ENCODE measurements around the gene CD14. TPM values are rescaled to one million over a fixed set of nuclear protein-coding genes. Genes with fewer than 3 reads are reported as not detected.

CD14 gene
- total RNA-seq, 6 experiments from 2014 or later, result 0.84 to 1.9 (median 1.3) TPM

GRCh38 chr5:140591747-140592372 lies 41.1 kb downstream of the CD14 start:
- no peak for TF ChIP-seq CTCF (IDR thresholded peaks at IDR 0.05)
- Mint-ChIP-seq H3K9me3 (no peaks in the 10 kb centered on the region), H3K36me3 (ENCODE audit: low read depth) (no peaks in the 10 kb centered on the region), H3K4me3 (peak overlapping the region; percentile 13; the same call in 1 of the 2 replicates), H3K4me1 (ENCODE audit: low read depth) (peaks cover 38% of the 10 kb centered on the region), H3K27ac (0 out of 2 replicates have a peak overlapping the region, but pooled peaks have one; percentile 12), H3K27me3 (ENCODE audit: insufficient read depth) (peaks cover 2% of the 10 kb centered on the region)
- DNase-seq, result peak; percentile 59

- DNase-seq, result no peak
- H3K27me3 Mint-ChIP-seq (ENCODE audit: insufficient read depth), result peaks cover 2% of the 10 kb centered on the region
- no peak for TF ChIP-seq CTCF (IDR thresholded peaks at IDR 0.05)
These were observed 42.1 kb downstream of the CD14 start for GRCh38 chr5:140590861-140591260.

DNA sequence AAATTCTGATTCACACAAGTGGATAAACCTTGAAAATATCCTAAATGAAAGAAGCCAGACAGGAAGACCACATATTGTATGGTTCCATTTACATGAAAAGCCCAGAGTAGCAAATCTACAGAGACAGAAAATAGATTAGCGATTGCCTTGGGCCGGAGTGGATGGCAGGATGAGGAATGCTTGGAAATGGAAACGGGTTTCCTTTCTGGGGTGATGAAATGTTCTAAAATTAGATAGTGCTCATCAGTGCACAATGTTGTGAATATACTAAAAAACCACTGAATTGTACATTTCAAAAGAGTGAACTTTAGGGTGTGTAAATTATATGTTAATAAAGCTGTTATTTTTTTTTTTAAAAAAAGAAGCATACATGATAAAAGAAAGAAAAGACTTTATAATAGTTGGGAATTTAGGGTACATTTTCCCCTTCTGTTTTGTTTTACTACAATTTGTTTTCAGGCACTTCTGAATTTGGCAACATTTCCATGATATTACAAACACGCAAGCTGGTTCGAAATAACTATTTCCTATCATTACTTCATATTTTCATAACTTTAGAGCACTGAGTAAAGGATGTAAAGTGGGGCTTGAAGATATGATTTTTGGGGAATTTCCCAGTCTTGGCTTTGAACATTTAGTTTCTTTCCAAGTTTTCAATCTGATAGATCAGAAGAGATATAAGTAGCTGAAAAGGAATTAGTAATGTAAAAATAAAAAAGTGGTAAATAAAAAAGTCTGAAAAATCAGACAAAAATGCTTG lies 44.5 kb downstream of the CD14 start:
- Mint-ChIP-seq H3K9me3 (peaks cover 2% of the 10 kb centered on the region), H3K4me3 (no peak overlapping the region; the same call in 1 of the 2 replicates), H3K27me3 (ENCODE audit: insufficient read depth) (peaks cover 2% of the 10 kb centered on the region), H3K4me1 (ENCODE audit: low read depth) (peaks cover 38% of the 10 kb centered on the region), H3K27ac (peak overlapping the region; percentile 7; the same call in 1 of the 2 replicates), H3K36me3 (ENCODE audit: low read depth) (0 out of 2 replicates have a peak, but pooled peaks cover 6% of the 10 kb centered on the region)
- peak; percentile 23 for DNase-seq
- no peak for TF ChIP-seq CTCF (IDR thresholded peaks at IDR 0.05)

More at GRCh38 chr5:140590861-140591260, 42.1 kb downstream of the CD14 start:
- Mint-ChIP-seq H3K4me1 (ENCODE audit: low read depth) (peaks cover 38% of the 10 kb centered on the region), H3K9me3 (no peaks in the 10 kb centered on the region), H3K4me3 (no peak overlapping the region), H3K36me3 (ENCODE audit: low read depth) (no peaks in the 10 kb centered on the region), H3K27ac (no peak overlapping the region)

DNA sequence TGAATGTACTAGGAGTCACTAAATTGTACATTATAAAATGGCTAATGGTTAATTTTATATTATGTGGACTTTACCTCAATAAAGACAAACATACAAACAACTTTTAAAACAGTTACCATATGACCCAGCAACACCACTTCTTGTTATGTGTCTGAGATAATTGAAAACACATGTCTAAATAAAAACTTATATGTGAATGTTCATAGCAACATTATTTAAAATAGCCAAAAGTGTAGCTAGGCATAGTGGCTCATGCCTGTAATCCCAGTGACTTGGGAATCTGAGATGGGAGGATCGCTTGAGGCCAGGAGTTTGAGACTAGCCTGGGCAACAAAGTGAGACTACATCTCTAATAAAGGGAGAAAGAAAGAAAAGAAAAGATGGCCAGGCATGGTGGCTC lies 45.5 kb downstream of the CD14 start:
- no peak for DNase-seq
- Mint-ChIP-seq H3K27me3 (ENCODE audit: insufficient read depth) (peaks cover 2% of the 10 kb centered on the region), H3K4me3 (no peak overlapping the region), H3K4me1 (ENCODE audit: low read depth) (peaks cover 38% of the 10 kb centered on the region), H3K27ac (peak overlapping the region; percentile 45; the same call in 1 of the 2 replicates), H3K9me3 (peaks cover 12% of the 10 kb centered on the region), H3K36me3 (ENCODE audit: low read depth) (0 out of 2 replicates have a peak, but pooled peaks cover 9% of the 10 kb centered on the region)
- TF ChIP-seq CTCF (IDR thresholded peaks at IDR 0.05), result no peak

Small RNAs within 50 kb of the gene (microRNA-seq; reads per million reads assigned to microRNA genes)
- gene MIR3655, result not detected

Other genes with a start within 250 kb of the CD14 start
- 10 to 100 TPM; 35.4 to 49.7 (median 41.5) TPM for gene ANKHD1, start 231.3 kb downstream of the CD14 start, total RNA-seq (2021; fragmentation: NEBNext Ultra II Directional; extraction: Animal tissue kit (Norgen Biotek cat#: 25700))
- 1 to 10 TPM; 1.8 to 4.0 (median 2.9) TPM for gene EIF4EBP3, start 85.5 kb downstream of the CD14 start, total RNA-seq (2021; fragmentation: NEBNext Ultra II Directional; extraction: Animal tissue kit (Norgen Biotek cat#: 25700))
- 10 to 100 TPM; 50.0 to 62.3 (median 59.4) TPM for gene SRA1, start 75.7 kb downstream of the CD14 start, total RNA-seq (2021; fragmentation: NEBNext Ultra II Directional; extraction: Animal tissue kit (Norgen Biotek cat#: 25700))
- 10 to 100 TPM; 11.0 to 13.0 (median 11.7) TPM for gene APBB3, start 68.6 kb downstream of the CD14 start, total RNA-seq (2021; fragmentation: NEBNext Ultra II Directional; extraction: Animal tissue kit (Norgen Biotek cat#: 25700))
- gene SLC35A4, start 68.3 kb downstream of the CD14 start, total RNA-seq (2021; fragmentation: NEBNext Ultra II Directional; extraction: Animal tissue kit (Norgen Biotek cat#: 25700)), result 10 to 100 TPM; 64.1 to 72.8 (median 71.2) TPM
- 1 to 10 TPM; 3.6 to 7.2 (median 6.1) TPM for gene TMCO6, start 6.3 kb upstream of the CD14 start, total RNA-seq (2021; fragmentation: NEBNext Ultra II Directional; extraction: Animal tissue kit (Norgen Biotek cat#: 25700))
- gene NDUFA2, start 14.5 kb upstream of the CD14 start, total RNA-seq (2021; fragmentation: NEBNext Ultra II Directional; extraction: Animal tissue kit (Norgen Biotek cat#: 25700)), result 10 to 100 TPM; 60.5 to 73.9 (median 67.0) TPM
- 100 to 1,000 TPM in 4 of 6 experiments, 10 to 100 TPM in 2; 83.3 to 116 (median 109) TPM for gene IK, start 14.7 kb upstream of the CD14 start, total RNA-seq (2021; fragmentation: NEBNext Ultra II Directional; extraction: Animal tissue kit (Norgen Biotek cat#: 25700))
- gene WDR55, start 31.7 kb upstream of the CD14 start, total RNA-seq (2021; fragmentation: NEBNext Ultra II Directional; extraction: Animal tissue kit (Norgen Biotek cat#: 25700)), result 10 to 100 TPM; 23.7 to 28.3 (median 25.8) TPM
- under 1 TPM; 0.26 to 0.59 (median 0.41) TPM for gene DND1, start 40.4 kb upstream of the CD14 start, total RNA-seq (2021; fragmentation: NEBNext Ultra II Directional; extraction: Animal tissue kit (Norgen Biotek cat#: 25700))
- 100 to 1,000 TPM in 1 of 6 experiments, 10 to 100 TPM in 5; 89.1 to 102 (median 96.8) TPM for gene HARS1, start 58.2 kb upstream of the CD14 start, total RNA-seq (2021; fragmentation: NEBNext Ultra II Directional; extraction: Animal tissue kit (Norgen Biotek cat#: 25700))
- gene HARS2, start 58.3 kb upstream of the CD14 start, total RNA-seq (2021; fragmentation: NEBNext Ultra II Directional; extraction: Animal tissue kit (Norgen Biotek cat#: 25700)), result 10 to 100 TPM; 22.1 to 23.5 (median 22.9) TPM
- 10 to 100 TPM; 59.1 to 68.5 (median 63.8) TPM for gene ZMAT2, start 67.3 kb upstream of the CD14 start, total RNA-seq (2021; fragmentation: NEBNext Ultra II Directional; extraction: Animal tissue kit (Norgen Biotek cat#: 25700))
- under 1 TPM; 0.09 to 0.22 (median 0.14) TPM for gene PCDHA1, start 153.0 kb upstream of the CD14 start, total RNA-seq (2021; fragmentation: NEBNext Ultra II Directional; extraction: Animal tissue kit (Norgen Biotek cat#: 25700))
- under 1 TPM in 1 of 6 experiments, not detected in 5; 0.13 TPM for gene PCDHA2, start 161.7 kb upstream of the CD14 start, total RNA-seq (2021; fragmentation: NEBNext Ultra II Directional; extraction: Animal tissue kit (Norgen Biotek cat#: 25700))
- under 1 TPM in 1 of 6 experiments, not detected in 5; 0.05 TPM for gene PCDHA3, start 167.9 kb upstream of the CD14 start, total RNA-seq (2021; fragmentation: NEBNext Ultra II Directional; extraction: Animal tissue kit (Norgen Biotek cat#: 25700))
- gene PCDHA4, start 173.9 kb upstream of the CD14 start, total RNA-seq (2021; fragmentation: NEBNext Ultra II Directional; extraction: Animal tissue kit (Norgen Biotek cat#: 25700)), result under 1 TPM in 1 of 6 experiments, not detected in 5; 0.05 TPM
- gene PCDHA5, start 188.4 kb upstream of the CD14 start, total RNA-seq (2021; fragmentation: NEBNext Ultra II Directional; extraction: Animal tissue kit (Norgen Biotek cat#: 25700)), result not detected
- under 1 TPM in 3 of 6 experiments, not detected in 3; 0.07 to 0.09 (median 0.08) TPM for gene PCDHA6, start 194.8 kb upstream of the CD14 start, total RNA-seq (2021; fragmentation: NEBNext Ultra II Directional; extraction: Animal tissue kit (Norgen Biotek cat#: 25700))
- under 1 TPM; 0.09 to 0.26 (median 0.20) TPM for gene PCDHA7, start 201.1 kb upstream of the CD14 start, total RNA-seq (2021; fragmentation: NEBNext Ultra II Directional; extraction: Animal tissue kit (Norgen Biotek cat#: 25700))
- gene PCDHA8, start 208.0 kb upstream of the CD14 start, total RNA-seq (2021; fragmentation: NEBNext Ultra II Directional; extraction: Animal tissue kit (Norgen Biotek cat#: 25700)), result under 1 TPM in 2 of 6 experiments, not detected in 4; 0.05 to 0.12 TPM
- gene PCDHA9, start 215.2 kb upstream of the CD14 start, total RNA-seq (2021; fragmentation: NEBNext Ultra II Directional; extraction: Animal tissue kit (Norgen Biotek cat#: 25700)), result under 1 TPM in 1 of 6 experiments, not detected in 5; 0.03 TPM
- gene PCDHA10, start 222.7 kb upstream of the CD14 start, total RNA-seq (2021; fragmentation: NEBNext Ultra II Directional; extraction: Animal tissue kit (Norgen Biotek cat#: 25700)), result not detected
- gene PCDHA11, start 235.8 kb upstream of the CD14 start, total RNA-seq (2021; fragmentation: NEBNext Ultra II Directional; extraction: Animal tissue kit (Norgen Biotek cat#: 25700)), result under 1 TPM in 4 of 6 experiments, not detected in 2; 0.07 to 0.14 (median 0.11) TPM
- gene PCDHA12, start 242.1 kb upstream of the CD14 start, total RNA-seq (2021; fragmentation: NEBNext Ultra II Directional; extraction: Animal tissue kit (Norgen Biotek cat#: 25700)), result under 1 TPM in 5 of 6 experiments, not detected in 1; 0.09 to 0.34 (median 0.20) TPM
- not detected for gene PCDHA13, start 248.9 kb upstream of the CD14 start, total RNA-seq (2021; fragmentation: NEBNext Ultra II Directional; extraction: Animal tissue kit (Norgen Biotek cat#: 25700))

All from HFFc6 (cell line).